Coronary artery (tissue), 2 donors: ENCODE measurements around the gene EHMT1.
"Not testable (repeated sequence)": the region's sequence is repeated elsewhere in the genome, so short reads cannot be mapped to it uniquely, and the experiment has no call there.

Experiments used
- DNase-seq: peaks from one replicate; pipeline ENCODE4 v3.0.0-alpha.2; 2017; ENCODE audit warnings: low spot score
- H3K27ac ChIP-seq, 2 donors: fragments of 200-600 bp; sonication (generic); one replicate each; pipeline ENCODE4 v1.5.1; 2016 to 2019
- H3K4me3 ChIP-seq: fragments of 200-600 bp; sonication (generic); 2 replicates; pipeline ENCODE4 v1.5.1; 2016; ENCODE audit warnings: mild to moderate bottlenecking, moderate library complexity
- TF ChIP-seq, protein P1 (sequence below): fragments of 200-600 bp; sonication (generic); IDR thresholded peaks from one replicate; pipeline ENCODE4 v1.5.1; 2019; ENCODE audit warnings: antibody characterized with exemption

The EHMT1 gene

DNA sequence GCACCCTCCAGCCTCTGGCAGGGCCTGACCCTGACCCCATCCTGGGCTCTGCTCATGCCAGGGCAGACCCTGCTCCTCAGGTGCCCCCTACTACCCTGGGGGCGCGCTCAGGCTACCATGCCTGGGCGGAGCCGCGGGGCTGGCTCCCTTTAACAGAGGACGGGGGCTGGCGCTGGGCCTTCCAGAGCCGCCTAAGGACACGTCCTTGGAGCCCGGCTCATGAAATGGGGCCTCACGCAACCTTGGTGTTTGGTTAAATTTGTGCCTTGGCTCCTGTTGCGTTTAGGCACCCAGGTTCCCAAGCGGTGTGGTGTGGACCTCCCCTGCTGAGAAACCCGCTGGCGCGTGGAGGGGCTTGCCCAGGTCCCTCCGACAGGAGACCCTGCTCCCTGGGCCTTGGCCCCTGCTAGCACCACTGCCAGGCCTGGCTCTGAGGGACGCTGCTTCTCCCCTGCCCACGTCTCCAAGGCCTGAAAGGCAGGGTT, 3.4 kb upstream of the EHMT1 start:
- TF ChIP-seq, protein P1, sequence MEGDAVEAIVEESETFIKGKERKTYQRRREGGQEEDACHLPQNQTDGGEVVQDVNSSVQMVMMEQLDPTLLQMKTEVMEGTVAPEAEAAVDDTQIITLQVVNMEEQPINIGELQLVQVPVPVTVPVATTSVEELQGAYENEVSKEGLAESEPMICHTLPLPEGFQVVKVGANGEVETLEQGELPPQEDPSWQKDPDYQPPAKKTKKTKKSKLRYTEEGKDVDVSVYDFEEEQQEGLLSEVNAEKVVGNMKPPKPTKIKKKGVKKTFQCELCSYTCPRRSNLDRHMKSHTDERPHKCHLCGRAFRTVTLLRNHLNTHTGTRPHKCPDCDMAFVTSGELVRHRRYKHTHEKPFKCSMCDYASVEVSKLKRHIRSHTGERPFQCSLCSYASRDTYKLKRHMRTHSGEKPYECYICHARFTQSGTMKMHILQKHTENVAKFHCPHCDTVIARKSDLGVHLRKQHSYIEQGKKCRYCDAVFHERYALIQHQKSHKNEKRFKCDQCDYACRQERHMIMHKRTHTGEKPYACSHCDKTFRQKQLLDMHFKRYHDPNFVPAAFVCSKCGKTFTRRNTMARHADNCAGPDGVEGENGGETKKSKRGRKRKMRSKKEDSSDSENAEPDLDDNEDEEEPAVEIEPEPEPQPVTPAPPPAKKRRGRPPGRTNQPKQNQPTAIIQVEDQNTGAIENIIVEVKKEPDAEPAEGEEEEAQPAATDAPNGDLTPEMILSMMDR, result no peak
- DNase-seq, result no peak
- no peak overlapping the region for H3K27ac ChIP-seq
- H3K4me3 ChIP-seq, result no peak overlapping the region

DNA sequence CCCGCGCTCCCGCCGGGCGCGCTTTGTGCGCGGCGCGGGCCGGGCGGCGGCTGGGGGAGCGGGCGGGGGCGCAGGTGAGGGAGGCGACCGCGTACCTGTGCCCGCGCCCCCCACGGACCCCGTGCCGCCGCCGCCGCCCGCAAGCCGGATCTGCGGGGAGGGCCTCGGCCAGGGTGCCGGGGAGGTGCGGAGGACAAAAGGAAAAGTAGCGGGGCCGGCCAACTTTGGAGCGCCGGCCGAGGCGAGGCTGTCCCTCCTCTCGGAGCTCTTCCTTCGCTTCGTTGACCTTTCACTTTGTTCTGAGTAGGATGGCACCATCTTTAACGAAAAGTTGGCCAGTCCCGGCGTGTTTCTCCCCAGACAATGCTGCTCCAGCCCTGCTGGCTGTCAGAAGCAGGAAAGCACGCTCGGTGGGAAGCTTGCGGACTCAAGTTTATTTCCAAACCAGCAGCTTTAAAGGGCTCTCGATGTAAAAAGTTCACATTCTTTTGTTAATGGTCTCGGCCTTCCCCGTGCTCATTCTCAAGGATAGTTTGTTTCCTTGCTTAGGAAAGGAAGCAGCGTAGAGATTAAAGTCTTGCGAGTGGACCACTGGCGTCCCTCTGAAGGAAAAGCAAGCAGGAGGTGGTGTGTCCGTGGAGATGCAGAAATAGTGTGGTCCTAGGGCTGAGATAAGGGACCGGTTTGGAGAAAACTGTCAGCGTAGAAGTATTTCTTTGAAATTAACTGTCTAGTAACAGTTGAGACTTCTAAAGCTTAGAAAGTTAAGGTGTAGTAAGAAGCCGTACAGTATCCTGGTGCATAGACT, 639 bp downstream of the EHMT1 start:
- DNase-seq, result no peak
- TF ChIP-seq, protein P1, result no peak
- peak overlapping the region; percentile 69 to 97 for H3K27ac ChIP-seq
- H3K4me3 ChIP-seq, result peak overlapping the region; percentile 100

DNA sequence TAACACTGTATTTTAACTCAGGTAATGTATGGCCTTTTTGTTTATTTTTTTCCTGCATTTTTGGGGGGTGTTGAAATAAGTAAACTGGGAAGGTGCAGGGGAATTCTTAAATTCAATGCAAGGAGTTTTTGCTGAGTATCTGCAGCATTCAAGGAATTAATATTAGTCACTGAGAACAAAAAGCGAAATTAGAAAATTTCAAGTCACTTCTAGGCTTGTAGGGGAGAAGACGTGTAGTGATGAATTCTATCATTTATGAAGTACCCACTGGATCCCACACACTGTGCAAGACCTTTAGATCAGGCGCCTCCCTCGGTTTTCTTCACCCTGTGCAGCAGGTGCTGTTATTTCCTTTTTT, 1.2 kb downstream of the EHMT1 start:
- Histone ChIP-seq H3K4me3 (peak overlapping the region; percentile 100), H3K27ac (peak overlapping the region in 1 of 2 donors; percentile 97)
- DNase-seq, result no peak
- TF ChIP-seq, protein P1, result no peak

DNA sequence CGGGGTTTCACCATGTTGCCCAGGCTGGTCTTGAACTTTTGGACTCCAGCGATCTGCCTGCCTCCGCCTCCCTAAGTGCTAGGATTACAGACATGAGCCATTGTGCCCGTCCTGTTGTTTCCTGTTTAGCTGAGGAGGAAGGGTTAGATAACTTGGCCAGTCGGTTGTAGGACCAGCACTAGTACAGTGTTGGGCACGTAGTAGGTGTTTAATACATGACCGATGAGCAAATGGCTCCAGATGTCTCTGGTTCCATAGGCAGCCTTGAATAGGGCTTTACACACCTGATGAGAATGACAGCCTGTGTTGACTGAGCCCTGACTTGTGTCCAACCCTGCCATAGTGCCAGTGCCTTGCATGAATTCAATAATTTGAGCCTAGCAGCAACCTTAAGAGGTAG, 1.8 kb downstream of the EHMT1 start:
- Histone ChIP-seq H3K27ac (no peak overlapping the region), H3K4me3 (no peak overlapping the region)
- TF ChIP-seq, protein P1, result no peak
- no peak for DNase-seq

DNA sequence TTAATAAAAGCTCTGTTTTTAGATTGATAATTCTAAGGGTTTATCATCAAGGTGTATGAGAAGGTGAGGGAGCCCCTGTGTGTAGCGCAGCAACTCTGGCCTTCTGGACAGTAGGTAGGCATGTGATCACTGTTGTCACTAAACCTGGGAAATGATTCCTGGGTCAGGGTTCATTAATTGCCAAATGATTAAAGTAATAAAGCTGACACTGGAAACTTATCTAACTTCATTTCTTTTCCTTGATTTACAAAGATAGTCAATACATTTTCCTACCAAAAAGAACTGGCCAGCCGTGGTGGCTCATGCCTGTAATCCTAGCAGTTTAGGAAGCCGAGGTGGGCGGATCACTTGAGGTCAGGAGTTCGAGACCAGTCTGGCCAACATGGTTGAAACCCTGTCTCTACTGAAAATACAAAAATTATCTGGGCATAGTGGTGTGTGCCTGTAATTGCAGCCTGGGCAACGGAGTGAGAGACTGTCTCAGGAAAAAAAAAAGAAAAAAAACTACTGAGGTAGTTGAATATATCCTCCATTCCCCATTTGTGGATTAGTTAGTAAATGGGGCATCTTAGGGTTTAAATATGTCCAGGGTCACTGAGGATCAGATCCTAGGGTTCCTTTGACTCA, 2.4 kb downstream of the EHMT1 start:
- Histone ChIP-seq H3K27ac (no peak overlapping the region), H3K4me3 (no peak overlapping the region)
- TF ChIP-seq, protein P1, result no peak
- no peak for DNase-seq

DNA sequence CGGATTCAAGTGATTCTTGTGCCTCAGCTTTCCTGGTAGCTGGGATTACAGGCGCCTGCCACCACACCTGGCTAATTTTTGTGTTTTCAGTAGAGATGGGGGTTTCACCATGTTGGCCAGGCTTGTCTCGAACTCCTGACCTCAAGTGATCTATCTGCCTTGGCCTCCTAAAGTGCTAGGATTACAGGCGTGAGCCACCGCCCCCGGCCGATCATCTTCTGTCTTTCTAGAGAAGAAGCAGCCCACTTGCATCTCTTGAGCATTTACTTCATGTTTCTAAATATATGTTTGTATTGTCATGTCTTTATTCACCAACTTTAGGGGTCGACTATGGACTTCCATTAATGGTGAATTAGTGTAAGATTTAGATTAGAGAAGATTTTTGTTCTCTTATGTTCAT, 3.4 kb downstream of the EHMT1 start:
- not testable (repeated sequence) for DNase-seq, H3K27ac ChIP-seq, H3K4me3 ChIP-seq

DNA sequence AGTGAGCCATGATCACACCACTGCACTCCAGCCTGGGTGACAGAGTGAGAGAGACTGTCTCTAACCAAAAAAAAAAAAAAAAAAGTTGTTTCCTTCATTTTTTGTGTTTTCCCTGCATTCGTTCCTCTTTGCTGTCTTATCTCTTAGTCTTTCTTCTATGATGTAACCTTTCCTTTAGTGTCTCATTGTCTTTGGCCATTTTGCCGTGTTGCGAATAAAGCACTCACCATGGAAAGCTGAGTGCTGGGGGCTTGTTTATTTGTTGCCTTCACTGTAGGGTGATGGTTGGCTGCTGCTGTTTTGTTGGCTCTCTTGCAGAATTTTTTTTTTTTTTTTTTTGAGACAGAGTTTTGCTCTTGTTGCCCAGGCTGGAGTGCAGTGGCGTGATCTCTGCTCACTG, 7.7 kb downstream of the EHMT1 start:
- TF ChIP-seq, protein P1, result no peak
- DNase-seq, result no peak
- Histone ChIP-seq H3K4me3 (no peak overlapping the region), H3K27ac (no peak overlapping the region)

DNA sequence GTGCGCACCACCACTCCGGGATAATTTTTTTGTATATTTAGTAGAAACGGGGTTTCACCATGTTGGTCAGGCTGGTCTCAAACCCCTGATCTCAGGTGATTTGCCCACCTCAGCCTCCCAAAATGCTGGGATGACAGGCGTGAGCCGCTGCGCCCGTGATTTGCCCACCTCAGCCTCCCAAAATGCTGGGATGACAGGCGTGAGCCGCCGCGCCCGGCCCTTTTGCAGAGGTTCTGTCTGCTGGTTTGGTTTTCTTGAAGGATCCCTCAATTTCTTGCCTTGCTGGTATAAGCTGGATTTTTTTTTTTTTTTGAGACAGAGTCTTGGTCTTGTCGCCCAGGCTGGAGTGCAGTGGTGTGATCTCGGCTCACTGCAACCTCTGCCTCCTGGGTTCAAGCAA, 8.6 kb downstream of the EHMT1 start:
- H3K27ac ChIP-seq, DNase-seq, H3K4me3 ChIP-seq: not testable (repeated sequence)
